NCI-H526 (cell line): ENCODE results near the gene SCAPER.

Experiments
- DNase-seq, 2 experiments: peaks; one replicate each; lab custom pipeline; 2025; lab: John Stamatoyannopoulos, UW

SCAPER gene, protein sequence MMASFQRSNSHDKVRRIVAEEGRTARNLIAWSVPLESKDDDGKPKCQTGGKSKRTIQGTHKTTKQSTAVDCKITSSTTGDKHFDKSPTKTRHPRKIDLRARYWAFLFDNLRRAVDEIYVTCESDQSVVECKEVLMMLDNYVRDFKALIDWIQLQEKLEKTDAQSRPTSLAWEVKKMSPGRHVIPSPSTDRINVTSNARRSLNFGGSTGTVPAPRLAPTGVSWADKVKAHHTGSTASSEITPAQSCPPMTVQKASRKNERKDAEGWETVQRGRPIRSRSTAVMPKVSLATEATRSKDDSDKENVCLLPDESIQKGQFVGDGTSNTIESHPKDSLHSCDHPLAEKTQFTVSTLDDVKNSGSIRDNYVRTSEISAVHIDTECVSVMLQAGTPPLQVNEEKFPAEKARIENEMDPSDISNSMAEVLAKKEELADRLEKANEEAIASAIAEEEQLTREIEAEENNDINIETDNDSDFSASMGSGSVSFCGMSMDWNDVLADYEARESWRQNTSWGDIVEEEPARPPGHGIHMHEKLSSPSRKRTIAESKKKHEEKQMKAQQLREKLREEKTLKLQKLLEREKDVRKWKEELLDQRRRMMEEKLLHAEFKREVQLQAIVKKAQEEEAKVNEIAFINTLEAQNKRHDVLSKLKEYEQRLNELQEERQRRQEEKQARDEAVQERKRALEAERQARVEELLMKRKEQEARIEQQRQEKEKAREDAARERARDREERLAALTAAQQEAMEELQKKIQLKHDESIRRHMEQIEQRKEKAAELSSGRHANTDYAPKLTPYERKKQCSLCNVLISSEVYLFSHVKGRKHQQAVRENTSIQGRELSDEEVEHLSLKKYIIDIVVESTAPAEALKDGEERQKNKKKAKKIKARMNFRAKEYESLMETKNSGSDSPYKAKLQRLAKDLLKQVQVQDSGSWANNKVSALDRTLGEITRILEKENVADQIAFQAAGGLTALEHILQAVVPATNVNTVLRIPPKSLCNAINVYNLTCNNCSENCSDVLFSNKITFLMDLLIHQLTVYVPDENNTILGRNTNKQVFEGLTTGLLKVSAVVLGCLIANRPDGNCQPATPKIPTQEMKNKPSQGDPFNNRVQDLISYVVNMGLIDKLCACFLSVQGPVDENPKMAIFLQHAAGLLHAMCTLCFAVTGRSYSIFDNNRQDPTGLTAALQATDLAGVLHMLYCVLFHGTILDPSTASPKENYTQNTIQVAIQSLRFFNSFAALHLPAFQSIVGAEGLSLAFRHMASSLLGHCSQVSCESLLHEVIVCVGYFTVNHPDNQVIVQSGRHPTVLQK (N-terminal part only)

DNA sequence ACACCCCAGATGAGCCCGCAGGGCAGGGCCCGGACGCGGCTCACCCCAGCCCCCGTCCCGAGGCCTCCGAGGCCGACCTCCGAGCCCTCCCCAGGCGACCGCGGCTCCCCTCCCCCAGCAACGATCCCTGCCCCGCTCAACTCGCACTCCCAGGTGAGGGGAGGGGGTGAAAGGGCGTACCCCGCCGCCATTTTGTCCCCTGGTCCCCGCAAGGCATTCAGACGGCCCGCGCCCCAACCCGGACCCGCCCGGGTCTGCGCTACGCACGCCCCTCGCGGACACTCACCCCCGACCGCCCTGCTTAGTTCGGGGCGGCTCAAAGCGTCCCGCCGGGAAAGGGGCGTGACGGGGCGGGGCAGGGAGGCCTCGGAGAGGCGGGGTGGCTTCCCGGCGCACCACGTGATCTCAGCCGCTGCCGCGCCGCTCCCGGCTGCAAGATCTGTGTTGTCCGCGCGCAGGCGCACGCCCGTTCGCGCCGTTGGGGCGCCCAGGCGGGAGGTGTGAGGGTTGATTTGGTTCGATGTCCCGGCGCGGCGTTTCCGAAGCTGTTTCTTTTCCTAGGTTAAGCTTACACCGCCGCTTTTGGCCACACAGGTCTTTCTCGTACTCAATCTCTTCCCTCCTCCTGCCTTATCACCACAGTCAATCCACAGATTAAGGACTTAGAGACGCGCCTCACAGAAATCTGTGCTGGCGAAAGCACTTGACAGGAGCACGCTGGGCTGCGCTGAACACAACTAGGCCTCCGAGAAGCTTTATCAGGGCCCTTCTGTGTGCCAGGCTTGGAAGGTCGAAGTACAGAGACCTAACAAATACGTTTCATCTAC, at the start of gene SCAPER:
Gene SCAPER, minus strand, starts transcription at position 328 of the 827 bp plus-strand sequence. CDS start 21,523 bp downstream, outside the sequence.
- peak; percentile 75 to 94 for DNase-seq

DNA sequence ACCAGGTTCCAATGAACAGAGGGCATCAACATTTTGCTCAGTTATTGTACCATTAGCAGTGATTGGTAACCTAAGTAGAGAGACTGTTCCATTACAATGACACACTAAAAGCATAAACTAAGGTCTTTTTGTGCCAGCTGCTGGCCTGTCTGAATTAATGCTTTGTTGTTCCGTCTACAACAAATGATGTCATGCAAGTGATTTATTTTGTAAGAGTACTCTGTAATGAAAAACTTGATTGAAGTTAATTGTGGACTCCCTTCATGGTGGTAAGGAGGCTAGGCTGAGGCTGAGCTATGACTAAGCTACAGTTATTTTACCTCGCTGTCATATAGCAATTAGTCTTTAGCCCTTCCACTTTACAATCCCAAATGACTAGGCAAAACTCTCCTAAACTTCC, 49.6 kb upstream of the SCAPER start:
- DNase-seq = no peak

DNA sequence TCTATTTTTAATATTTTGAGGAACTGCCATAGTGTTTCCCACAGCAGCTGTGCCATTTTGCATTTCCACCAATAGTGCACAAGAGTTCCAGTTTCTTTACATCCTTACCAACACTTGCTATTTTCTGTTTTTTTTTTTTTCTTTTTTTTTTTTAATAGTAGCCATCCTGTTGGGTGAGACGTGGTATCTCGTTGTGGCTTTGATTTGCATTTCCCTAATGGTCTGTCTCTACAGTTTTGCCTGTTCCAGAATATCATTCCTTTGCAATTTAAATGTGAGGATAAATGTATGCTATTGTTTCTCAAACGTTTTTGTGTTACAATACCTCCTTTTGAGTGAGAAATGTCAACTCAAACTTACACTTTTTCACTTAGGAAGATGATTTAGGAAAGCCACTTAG, 48.8 kb upstream of the SCAPER start:
- DNase-seq = peak; percentile 52 to 70

DNA sequence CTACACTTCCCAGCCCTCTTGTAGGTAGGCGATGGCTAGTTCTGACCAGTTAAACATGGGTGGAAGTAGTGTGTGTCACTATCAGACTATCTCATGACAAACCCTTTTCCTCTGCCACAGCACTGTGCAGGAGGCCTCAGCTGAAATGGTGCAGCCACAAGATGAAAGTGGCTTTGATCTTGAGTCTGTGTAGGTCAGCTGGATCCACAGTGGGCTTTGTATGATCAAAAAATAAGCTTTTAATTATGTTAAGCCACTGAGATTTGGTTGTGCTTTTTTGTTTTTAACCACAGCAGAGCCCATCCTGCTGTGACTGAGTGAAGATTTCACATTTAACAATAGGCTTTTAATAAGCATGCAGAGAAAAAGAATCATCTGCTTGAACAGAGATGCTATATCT, 46.1 kb upstream of the SCAPER start:
- DNase-seq = no peak

DNA sequence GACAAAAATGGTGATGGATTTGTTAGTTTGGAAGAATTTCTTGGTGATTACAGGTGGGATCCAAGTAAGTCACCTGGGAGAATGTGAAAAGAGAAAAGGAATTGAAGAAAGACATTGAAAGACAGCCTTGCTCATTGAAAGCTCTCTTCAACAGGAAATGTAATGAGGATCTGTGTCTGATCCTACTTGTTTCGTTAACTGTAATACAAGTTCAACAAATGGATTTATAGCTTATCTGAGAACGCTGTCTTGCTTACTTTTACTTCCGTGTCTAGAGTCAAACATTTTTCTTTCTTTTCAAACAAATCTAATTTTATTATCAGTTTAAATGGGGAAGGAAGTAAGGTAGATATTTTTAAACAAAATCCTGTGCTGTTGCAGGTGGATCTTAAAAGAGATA, 42.3 kb upstream of the SCAPER start:
- DNase-seq = no peak

DNA sequence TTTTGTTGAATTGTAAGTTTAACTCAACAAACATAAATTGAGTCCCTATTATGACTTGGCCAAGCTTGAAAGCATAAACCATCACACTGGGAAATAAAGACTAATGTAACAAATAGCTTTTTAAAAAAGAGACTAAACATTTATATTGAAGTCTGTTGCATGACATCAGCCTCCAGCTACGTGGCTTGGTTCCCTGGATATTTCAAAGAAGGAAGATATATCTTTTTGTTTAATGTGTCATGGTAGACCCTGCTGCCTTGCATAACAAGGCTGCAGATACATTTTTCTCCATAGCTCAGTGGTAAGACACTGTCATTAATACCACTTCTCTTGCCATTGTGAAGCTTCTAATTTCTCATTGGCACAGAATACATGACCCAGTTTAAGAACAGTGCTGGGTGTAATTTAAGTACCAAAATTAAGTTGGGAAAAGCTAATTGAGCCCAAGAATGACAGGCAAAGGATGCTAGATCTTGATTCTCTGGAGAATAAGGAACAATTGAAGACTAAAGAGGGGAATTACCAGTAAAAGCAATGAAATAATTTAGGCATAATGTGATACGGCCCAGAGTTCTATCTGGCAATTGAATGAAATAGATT, 40.5 kb upstream of the SCAPER start:
- DNase-seq = no peak

DNA sequence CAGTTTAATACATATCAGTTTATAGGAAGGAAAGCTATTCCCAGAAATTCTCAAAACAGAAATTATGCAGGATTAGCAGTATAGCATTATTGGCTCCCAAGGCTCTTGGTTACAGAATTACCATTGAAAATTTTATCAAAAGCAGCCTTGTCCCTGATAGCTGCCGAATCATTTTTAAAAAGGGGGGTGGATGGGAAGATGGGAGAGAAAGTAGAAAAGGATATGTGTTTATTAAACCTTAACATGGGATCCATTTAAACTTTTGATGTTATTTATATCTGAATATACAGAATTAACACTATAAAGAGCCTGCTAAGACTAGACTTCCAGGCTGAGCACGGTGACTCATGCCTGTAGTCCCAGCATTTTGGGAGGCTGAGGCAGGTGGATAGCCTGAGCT, 37.2 kb upstream of the SCAPER start:
- no peak for DNase-seq

DNA sequence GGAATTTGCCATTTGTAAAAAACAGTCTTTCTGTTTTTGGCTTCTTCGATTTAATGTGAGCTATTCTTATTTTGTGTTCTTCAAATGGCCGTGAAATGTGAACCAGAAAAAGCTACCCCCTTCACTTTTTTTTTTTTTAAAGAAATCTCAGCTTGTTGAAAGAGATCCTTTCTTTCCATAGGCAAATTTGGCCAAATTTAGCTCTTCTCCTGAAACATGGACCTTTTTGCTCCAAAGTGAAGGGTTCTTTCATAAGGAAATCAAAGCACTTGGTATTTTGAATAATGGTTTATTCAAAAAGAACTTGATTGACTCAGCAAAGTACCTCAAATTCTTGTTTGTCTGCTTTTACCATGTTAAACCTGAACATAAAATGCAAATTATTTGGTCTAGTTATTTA, 36.5 kb upstream of the SCAPER start:
- DNase-seq = no peak

DNA sequence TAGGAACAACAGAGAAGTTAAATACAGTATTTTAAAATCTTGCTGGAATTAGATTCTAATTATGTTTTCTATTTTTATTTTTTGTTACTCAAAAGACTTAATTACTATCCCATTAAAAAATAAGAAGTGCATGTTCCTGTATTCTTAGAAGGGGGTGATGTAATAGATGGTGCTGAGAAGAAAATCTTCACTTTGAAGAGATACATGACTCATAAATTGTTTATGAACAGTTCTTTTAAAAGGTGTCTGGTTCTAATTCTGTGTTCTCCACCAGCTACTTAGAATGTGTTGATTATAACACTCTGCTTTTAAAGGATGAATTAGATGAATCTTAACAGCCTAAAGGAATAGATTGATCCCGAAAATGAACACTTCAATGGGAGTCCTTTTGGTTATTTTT, 34.6 kb upstream of the SCAPER start:
- no peak for DNase-seq

DNA sequence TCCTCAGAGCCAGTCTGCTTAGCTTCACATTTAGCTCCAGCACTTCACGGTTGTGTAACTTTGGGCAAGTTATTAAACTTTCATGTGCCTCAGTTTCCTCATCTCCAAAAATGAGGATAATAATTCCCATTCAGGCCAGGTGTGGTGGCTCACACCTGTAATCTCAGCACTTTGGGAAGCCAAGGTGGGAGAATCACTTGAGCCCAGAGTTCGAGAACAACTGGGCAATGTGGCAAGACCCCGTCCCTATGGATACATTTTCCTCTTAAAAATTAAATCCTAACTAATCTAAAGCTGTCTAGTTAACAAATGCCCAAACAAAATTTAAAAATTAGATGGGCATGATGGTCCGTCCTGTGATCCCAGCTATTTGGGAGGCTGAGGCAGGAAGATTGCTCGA, 33.6 kb upstream of the SCAPER start:
- DNase-seq = no peak

DNA sequence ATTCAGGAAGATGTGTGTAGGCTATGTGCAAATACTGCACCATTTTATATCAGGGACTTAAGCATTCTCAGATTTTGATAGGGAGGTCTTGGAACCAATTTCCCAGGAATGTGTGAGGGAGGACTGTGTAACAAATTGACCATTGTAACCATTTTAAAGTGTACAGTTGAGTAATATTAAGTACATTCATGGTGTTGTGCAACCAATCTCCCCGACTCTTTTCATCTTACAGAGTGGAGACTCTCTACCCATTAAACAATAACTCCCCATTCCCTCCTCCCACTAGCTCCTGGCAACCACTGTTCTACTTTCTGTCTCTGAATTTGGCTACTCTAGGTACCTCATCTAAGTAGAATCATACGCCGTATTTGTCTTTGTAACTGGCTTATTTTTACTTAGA, 31.5 kb upstream of the SCAPER start:
- DNase-seq = no peak

DNA sequence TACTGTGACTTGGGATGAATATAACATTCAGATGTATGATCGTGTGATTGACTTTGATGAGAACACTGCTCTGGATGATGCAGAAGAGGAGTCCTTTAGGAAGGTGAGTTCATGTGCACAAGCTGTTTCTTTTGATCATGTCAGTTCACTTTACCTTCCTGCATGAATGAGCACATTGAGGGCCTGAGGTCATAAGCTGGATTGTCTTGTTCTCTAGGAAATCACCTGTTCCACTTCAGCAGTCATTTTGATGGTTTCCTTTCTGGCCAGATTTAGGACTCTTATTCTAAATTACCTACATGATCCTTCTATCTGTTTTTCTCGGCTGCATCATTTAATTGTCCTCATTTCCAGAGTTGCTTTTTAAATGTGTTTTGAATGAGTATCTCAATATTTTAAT, 30.5 kb upstream of the SCAPER start:
- DNase-seq = peak in 1 of 2 experiments; percentile 8

DNA sequence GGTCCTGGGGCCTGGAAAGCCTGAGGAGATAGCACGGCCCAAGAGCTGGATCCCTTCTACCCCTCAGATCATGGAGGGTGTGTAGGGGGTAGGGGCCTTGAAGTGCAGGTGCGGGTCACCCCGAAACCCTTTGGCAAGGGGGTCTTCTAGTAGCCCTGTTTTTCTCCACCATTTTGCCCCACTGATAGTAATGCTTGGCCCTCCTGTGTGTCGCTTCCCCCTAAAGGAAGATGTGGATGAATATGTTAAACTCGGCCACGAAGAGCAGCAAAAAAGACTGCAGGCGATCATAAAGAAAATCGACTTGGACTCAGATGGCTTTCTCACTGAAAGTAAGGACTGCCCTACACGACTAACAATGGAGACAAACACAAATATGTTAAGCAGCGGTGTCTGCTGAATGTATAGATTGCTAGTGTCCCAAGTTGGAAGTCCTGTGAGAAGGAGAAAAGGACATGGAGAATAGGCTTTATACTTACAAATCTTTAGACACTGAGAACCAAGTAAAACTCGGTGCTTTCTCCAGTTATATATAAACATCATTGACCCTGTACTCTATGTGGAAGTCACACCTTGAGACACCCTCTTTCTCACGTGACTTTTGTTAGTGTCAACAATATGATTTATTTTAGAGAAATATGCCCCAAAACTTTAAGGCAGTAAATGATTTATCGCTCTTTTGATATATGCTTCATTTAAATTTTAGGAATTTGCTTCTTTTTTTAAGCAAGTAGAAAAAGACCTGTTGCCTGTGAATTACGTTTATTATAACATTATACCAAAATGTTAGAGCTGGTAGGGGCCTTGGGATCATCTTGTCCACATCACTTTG, 27.2 kb upstream of the SCAPER start:
- peak in 1 of 2 experiments; percentile 38 for DNase-seq

DNA sequence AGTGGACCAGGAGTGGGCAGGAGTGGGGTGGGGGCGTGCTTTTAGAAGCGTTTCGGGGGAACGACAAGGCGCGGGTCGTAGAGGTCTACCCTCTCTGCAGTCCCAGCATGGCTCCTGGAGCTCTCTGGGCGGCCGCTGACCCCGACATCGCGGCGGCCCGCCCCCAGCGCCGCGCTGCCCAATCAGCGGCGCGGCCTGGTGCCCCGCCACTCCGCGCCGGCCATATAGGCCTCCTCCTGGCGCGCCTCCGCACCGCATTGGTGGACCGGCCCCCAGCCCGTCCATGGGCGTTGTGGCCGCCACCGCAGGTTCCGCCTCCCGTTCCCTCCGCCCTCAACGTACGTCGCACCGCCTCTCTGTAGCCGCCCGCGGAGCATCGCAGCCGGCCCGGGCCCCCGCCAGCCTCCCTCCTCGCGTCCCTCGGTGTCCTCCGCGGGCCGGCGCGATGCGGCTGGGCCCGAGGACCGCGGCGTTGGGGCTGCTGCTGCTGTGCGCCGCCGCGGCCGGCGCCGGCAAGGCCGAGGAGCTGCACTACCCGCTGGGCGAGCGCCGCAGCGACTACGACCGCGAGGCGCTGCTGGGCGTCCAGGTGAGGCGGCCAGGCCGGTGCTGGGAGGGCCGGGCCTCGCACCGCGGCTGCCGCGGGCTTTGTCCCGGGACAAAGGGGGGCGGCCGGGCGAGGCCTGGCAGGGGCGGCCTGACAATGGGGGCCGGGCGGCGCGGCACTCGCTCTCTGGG, 26.4 kb upstream of the SCAPER start, which contains the start of gene RCN2:
Gene RCN2, plus strand, starts transcription at position 353 of the 738 bp plus-strand sequence. Its CDS starts 93 bp downstream, at position 446.
- peak; percentile 84 to 98 for DNase-seq

DNA sequence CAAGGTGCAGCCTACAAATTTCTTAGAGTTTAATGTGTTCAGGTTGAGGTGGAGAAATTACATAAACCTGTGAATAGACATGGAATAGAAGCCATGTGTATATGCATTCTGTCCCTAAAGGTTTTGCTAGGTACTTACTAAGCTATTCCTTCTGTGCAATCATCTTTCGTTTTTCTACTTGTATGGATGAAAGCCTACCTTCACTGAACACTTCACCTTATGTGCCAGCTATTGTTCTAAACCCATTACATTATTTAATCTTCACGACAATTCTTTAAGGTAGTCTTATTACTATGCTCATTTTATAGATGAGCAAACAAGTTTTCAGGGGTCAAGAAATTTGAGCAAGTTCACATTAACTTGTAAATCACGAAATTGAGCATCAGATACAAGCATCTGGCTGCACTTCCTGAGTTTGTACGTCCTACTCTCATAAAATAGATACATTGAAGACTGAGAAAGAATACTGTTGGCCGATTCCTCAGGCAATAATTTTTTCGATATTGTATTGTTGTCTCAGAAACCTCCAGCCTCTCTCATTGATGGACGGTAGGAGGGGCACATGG, 25.8 kb upstream of the SCAPER start:
- DNase-seq = no peak

DNA sequence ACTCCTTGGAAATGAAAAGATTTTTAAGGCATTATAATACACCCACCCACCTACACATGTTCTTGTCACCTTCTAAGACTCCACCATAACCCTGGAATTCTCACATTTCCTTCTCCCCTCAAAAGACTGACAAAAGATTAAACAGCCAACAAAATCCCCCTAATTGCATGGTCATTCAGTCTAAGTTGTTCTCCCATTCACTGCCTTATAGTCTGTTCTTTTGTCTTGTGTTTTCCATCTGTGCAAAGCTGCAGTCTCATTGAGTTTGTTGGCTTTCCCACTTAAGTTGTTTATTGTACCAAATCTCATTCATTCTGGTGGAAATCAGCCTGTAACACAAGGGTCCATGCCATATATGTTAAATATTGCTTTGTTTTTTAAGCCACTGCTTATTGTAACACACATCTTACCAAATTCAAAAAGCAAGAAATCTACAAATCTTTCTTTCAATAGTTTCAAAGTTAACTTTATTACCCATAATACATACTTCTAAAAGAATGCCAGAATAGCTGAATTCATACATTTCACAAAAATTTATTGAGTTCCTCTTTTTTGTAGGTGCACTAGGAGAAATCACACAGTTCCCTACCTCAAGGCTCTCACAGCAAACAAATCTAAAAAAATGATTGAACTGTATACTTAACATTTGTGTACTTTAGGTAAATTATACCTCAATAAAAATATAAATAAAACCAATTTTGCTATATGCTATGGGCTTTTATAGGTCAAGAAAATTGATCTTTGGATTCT, 24.0 kb upstream of the SCAPER start:
- DNase-seq = no peak

DNA sequence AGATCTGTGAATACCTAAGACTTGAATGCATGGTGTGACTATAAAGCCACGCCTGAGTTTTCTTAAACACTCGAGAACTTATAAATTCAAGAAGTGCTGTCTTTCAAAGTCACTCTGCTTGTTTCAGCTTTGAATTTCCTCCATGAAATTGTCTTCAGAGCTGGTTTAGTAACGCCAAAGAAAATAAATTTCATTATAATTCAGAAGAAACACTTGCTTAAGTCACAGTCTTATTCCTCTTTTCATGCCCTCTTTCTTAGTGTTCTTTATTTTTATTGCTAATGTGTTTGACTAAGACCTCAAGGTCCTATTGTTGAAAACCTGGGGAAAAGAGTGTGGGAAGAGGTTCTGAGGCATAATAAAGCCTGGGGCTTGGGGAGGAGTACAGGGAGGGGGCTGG, 23.1 kb upstream of the SCAPER start:
- DNase-seq = no peak

DNA sequence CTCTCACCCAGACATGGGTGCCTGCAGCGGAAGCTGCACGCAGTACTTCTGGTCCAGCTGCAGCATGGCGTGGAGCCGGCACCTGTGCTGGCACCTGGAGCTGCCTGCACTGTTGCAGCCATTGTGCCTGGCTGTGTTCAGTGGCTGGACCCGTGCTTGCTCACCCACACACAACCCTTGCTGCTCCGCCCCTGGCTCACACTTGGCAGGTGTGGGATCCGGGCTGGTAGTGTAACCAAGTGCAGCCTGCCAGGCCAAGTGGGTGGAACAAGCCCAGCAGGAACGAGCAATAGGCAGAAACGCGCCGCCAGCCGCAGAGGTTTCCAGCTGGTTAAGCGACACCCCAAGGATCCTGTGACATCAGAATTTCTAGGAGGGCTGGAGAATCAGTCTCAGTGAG, 11.2 kb upstream of the SCAPER start:
- DNase-seq = no peak
